Activated effector memory CD4-positive, alpha-beta T cell treated with Interleukin-2 at 50 U/mL for 16 hours (primary cell): ENCODE results near the gene CCND3.

Experiments
- DNase-seq: peaks from one replicate; pipeline ENCODE4 v3.0.0-alpha.2; 2020

The CCND3 gene

GRCh38 chr6:41941280-41942066 lies at the start of gene CCND3:
CCND3 (minus strand) TSS chr6:41941808; CDS start chr6:41941649, 159 bp downstream.
- DNase-seq: peak; percentile 75

- no peak for DNase-seq
Measured at GRCh38 chr6:41986339-41986738, 44.7 kb upstream of the CCND3 start.

DNA sequence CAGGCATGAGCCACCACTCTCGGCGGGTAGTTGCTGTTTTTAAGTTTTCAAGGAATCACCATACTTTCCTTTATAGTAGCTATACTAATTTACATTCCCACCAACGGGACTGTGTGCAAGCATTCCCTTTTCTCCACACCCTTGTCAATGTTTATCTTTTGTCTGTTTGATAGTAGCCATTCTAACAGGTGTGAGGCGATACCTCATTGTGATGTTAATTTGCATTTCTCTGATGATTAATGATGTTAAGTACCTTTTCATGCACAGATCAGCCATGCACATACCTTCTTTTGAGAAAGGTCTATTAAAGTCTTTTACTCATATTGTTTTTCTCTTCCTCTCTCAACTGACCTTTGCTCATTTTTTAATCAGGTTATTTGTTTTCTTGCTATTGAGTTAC lies 43.0 kb upstream of the CCND3 start:
- no peak for DNase-seq

DNA sequence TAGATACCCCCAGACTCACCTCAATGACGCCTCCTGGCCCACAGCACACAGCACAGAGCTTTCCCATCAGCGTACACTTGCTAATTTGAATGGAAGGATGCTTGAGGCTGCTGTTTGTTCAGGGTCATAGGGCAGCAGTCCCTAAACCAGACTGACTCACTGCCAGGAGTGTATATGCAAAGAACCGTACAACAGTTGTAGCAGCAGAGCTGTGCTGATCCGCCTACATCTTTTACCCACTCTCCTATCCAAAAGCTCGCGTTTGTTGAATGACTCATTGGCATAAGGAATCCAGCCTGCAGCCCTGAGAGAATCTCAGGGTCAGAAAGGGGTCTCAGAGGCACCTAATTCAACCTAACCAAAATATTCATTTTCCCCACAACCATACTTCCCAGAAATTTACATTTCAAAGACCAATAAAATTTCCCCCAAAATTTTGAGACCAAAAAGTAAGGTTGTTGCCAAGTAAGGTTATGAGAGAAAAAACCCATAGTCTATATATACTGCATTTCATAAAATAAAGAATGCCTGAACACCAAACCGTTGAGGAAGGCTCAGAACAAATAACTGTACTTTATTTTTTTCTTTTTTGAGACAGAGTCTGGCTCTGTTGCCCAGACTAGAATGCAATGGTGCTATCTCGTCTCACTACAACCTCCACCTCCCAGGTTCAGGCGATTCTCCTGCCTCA lies 35.3 kb upstream of the CCND3 start:
- no peak for DNase-seq

GRCh38 chr6:41975276-41975675 lies 33.7 kb upstream of the CCND3 start:
- DNase-seq: no peak

DNA sequence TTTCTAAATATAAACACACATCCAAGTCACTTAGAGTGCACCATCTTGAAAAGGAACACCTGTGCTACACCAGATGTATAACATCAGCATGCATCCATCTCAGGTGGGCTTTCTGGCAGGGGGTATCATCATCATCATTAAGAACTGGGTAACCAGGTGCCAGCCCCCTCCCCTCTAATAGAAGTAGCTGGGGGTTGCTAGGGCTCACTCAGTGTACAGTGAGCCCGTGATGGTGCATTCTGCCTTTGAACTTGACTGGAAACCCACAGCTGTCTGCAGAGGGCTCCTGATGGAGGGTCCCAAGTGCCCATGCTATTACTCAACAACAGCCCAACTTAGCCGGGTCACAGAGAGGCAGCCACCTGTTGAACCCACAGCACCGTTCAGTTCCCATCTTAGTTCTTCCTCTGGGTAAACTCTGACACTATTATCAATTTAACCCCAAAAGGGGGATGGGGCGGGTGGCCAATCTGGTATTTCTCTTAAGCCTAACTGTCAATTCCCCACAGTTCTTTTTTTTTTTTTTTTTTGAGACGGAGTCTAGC lies 32.7 kb upstream of the CCND3 start:
- no peak for DNase-seq

DNA sequence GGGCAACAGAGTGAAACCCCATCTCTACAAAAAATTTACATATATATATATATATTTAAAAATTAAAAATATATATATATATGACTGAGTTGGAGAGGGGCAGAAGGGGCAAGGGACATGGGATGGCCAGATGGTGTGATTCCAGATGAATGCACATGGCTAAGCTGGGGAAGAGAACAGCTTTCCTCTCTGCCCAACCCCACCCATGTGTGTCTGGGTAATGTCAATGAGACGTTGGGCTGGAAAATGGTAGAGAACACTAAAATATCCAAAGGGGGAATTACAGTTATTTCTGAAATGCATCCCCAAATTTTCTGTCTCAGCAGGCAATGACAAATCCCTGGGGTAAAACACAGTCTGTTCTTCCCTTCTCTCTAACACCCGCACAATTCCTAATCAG lies 31.2 kb upstream of the CCND3 start:
- no peak for DNase-seq

DNA sequence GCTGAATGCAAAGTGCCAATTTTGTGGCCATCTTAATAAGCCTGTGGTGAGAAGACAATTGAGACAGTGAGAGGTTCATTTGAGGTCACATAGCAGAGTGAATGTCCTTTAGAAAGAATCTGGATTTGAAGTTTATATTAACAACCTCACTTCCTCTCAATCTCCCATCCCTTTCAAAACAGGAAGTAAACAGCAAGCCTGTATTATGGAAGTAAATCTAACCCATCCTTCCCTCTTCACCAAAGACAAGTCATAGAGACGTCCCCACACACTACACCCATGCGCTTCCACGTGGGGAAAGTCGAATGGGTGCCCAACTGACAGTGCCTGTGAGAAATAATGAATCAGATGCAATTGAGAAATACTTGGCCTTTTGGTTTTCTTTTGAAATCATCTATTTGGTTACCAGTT lies 28.8 kb upstream of the CCND3 start:
- DNase-seq: no peak

DNA sequence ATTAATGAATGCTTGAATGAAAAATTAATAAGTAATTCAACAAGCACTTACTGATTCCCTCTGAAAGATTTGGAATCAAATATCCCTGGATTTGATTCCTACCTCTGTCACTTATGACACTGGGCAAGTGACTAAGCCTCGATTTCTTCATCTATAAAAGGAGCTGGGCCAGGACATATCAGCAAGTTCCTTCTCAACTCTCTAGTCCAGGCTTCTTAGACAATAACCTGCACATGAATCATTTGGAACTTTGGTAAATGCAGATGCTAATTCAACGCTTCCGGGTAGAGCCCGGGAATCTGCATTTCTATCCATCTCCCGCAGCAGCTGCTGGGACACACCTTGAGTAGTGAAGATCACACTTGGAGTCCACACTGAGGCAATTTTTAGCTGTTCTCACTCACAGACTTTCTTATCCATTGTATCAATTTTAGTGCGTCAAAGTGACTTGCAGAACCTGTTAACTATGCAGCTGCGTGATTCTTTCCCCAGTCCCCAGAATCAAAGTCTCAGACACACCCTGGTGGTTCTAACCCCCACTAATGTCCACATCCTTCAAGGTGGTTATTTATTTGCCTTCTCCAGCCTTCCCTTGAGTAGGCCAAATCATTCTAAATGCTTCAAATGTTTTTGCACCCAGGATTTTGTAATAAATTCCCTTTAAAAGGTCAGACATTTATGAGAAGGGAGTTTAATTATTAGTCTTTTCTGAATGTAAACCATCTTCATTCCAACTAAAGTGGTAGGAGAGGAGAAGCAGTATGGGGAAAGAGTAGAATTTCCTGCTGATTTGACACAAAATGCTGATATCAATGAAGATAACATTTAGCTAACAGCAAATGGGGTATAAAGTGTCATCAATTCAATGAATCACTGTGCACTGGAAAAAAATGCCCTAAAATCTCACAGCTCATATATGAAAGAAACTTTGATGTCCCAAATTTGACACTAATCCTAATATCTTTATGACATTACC lies 26.0 kb upstream of the CCND3 start:
- DNase-seq: no peak

- no peak for DNase-seq
Measured at GRCh38 chr6:41966961-41967311, 25.3 kb upstream of the CCND3 start.

DNA sequence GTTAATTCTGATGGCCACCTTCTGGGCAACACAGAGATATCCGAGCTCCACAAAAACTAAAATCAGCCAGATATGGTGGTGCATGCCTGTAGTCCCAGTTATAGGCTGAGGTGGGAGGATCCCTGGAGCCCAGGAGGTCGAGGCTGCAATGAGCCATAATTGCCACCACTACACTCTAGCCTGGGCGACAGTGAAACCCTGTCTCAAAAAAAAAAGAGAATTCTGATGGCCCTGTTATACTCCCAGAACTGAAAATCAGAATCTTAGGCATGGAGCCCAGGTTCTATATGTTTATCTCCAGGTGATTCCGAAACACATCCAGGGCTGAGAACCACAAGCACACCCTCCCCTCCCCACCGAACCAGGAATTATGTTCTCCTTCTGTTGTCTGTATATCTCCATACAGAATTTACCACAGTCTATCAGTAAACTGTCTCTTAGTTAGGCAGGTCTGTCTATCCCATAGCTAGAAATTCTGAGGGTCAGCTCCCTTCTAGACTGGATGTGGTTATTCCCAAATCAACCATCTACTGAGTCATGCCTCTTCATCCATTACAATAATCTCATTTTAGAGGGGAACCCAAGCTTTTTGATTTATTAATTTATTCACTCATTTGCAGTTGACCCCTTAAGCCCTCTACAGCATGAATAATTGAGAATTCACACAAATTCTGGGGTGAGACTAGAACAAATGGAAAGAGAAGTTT lies 24.8 kb upstream of the CCND3 start:
- no peak for DNase-seq

DNA sequence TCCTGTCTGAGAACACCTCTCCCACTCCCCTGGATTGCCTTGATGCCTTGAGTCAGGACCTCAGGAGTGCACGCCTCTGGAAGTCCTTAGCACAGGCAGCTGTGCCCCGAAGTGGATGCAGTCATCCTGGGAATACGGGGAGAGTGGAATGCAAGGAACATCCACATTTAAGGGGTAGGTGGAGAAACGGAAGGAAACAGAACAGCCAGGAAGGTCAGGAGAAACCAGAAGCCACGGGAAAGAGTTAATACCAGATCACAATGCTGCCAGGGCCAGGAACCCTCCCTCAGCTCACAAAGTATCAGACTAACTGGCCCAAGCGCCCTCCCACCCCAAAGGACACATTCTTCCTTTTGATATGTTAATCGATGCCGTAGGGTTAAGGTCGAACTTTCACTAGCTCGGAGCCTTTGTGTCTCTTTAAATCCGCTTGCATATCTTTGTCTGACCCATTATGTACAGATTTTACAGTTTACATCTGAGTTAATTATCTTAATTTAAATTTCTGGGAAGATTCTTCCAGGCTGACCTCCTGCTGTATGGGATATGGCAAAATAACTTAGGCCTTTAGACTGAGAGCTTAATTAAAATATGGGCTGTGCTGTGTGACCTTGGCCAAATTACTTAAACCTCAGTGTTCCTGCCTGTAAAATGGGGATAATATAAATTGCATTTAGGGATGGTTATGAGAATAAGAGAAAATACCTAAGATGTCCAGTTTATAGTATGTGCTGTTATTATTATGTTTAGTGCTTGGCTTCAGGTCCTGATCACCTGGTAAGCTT lies 24.0 kb upstream of the CCND3 start:
- no peak for DNase-seq

GRCh38 chr6:41964201-41964887 lies 22.7 kb upstream of the CCND3 start:
- no peak for DNase-seq

DNA sequence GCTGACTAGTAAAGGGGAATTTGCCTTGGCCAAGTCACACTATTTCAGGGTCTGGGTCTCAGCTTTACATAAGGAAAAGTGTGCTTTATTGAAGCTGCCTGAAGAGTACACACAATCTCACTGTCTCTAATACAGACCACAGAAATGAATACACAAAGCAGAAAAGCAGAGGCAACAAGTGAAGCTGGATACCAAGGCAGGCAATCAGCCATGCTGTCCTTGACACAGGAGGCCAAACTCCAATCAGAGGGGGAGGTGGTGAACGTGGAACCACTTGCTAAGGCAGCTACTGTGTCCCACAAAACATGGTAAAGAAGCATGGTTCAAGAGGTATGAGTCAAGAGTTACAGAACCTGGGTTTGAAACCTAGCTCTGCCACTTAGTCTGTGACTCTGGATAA lies 21.8 kb upstream of the CCND3 start:
- DNase-seq: no peak

GRCh38 chr6:41960028-41960427 lies 18.4 kb upstream of the CCND3 start:
- DNase-seq: no peak

- no peak for DNase-seq
Measured at GRCh38 chr6:41958022-41958856, 16.6 kb upstream of the CCND3 start.

DNA sequence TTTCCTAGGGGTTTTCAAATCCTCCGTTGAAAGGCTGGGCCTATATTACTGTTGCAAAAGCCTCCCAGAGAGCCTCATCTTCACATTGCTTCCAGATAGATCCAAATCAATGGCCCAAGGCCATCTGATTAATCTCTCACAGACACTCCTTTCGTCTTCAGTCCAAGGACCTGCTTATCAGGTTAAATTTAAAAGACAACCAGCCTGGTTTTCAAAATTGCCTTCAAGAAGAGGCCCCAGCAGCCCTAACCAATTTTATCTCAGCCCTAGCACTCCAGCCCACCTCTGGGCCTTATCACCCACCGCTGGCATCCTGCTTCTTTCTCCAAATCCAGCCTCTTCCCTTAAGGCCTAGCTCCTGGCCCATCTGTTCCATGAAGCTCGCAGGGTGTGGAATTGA lies 15.5 kb upstream of the CCND3 start:
- no peak for DNase-seq

- no peak for DNase-seq
Measured at GRCh38 chr6:41955412-41955811, 13.8 kb upstream of the CCND3 start.

DNA sequence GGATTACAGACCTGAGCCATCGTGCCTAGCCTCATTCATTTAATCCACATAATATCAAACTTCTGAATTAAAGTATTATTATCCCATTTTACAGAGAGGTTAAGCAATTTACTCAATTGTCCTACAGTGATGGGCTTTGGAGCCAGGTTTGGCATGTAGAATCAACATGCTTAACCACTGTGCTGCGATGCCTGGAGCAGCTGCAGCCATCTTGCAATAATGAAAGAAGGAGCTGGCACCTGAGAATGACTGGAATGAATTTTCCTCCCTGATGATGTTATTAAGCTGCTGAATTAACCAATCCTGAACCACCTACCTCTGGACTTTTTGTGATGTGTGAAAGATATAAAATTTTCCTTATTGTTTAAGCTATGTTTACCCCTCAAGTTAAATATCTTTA lies 13.1 kb upstream of the CCND3 start:
- DNase-seq: no peak

- DNase-seq: no peak
Measured at GRCh38 chr6:41947581-41948220, 6.1 kb upstream of the CCND3 start.
